NOMO-1 treated with dmso at 0.1 percent for 144 hours (cell line): Measurements from ENCODE around the gene CYP20A1.
"Not testable (repeated sequence)": the region's sequence is repeated elsewhere in the genome, so short reads cannot be mapped to it uniquely, and the experiment has no call there.

Experiments used
- DNase-seq: peaks from one replicate; lab custom pipeline; 2025; ENCODE audit not compliant: unreplicated experiment; lab: John Stamatoyannopoulos, UW

Gene CYP20A1

GRCh38 chr2:203279288-203279687 lies 40.5 kb downstream of the CYP20A1 start:
- no peak for DNase-seq

- no peak for DNase-seq
These were observed 41.7 kb downstream of the CYP20A1 start for GRCh38 chr2:203280428-203281064.

GRCh38 chr2:203282101-203282500 lies 43.3 kb downstream of the CYP20A1 start:
- no peak for DNase-seq

GRCh38 chr2:203286532-203286931 lies 47.7 kb downstream of the CYP20A1 start:
- DNase-seq, result no peak

GRCh38 chr2:203301667-203302066 lies 62.8 kb downstream of the CYP20A1 start:
- no peak for DNase-seq

- DNase-seq, result not testable (repeated sequence)
These were observed 63.8 kb downstream of the CYP20A1 start for GRCh38 chr2:203302586-203302985.

- no peak for DNase-seq
These were observed 72.0 kb downstream of the CYP20A1 start for GRCh38 chr2:203310688-203311436.

GRCh38 chr2:203326356-203326755 lies 87.5 kb downstream of the CYP20A1 start:
- DNase-seq, result no peak

GRCh38 chr2:203327582-203327900 lies 88.7 kb downstream of the CYP20A1 start:
- no peak for DNase-seq

- peak; percentile 22 for DNase-seq
These were observed 89.3 kb downstream of the CYP20A1 start, which contains the start of gene ABI2 for GRCh38 chr2:203327901-203328759. Gene ABI2 (plus strand): TSS chr2:203328394. CDS start chr2:203328515, 121 bp downstream.

GRCh38 chr2:203328760-203329540 lies 90.1 kb downstream of the CYP20A1 start:
- no peak for DNase-seq

GRCh38 chr2:203330434-203330833 lies 91.6 kb downstream of the CYP20A1 start:
- no peak for DNase-seq

- DNase-seq, result no peak
These were observed 99.5 kb downstream of the CYP20A1 start for GRCh38 chr2:203338322-203338721.

GRCh38 chr2:203340791-203341487 lies 102.1 kb downstream of the CYP20A1 start:
- DNase-seq, result no peak

- DNase-seq, result no peak
These were observed 103.0 kb downstream of the CYP20A1 start for GRCh38 chr2:203341741-203342310.

- not testable (repeated sequence) for DNase-seq
These were observed 103.6 kb downstream of the CYP20A1 start for GRCh38 chr2:203342374-203342773.

- no peak for DNase-seq
These were observed 105.8 kb downstream of the CYP20A1 start for GRCh38 chr2:203344667-203345066.

GRCh38 chr2:203346612-203347011 lies 107.8 kb downstream of the CYP20A1 start:
- no peak for DNase-seq

- DNase-seq, result no peak
These were observed 108.6 kb downstream of the CYP20A1 start for GRCh38 chr2:203347375-203347774.
